IMR-90 (cell line): ENCODE data around the gene ANKFN1. TPM values are rescaled to one million over a fixed set of nuclear protein-coding genes. Genes with fewer than 3 reads are reported as not detected.
A peak's percentile ranks its signal among the peaks of the same experiment; 100 is the strongest.

Source experiments
- ATAC-seq: fragments of 200-7000 bp; cut with Tn5 transposase; 2 replicates; pipeline ENCODE4 v1.9.1; 2020; ENCODE audit warnings: low read depth, mild to moderate bottlenecking, moderate library complexity
- BruUV-seq: library from RNA; stranded (reverse); fragments of 400-500 nt; replicated peaks from 2 replicates; lab custom pipeline; 2021; lab: Mats Ljungman, UMichigan
- CTCF ChIA-PET: fragments of 300-600 bp; formaldehyde crosslinking; extraction: SDS; loops from one replicate; lab custom pipeline; 2021; ENCODE audit warnings: antibody characterized with exemption; lab: Yijun Ruan, JAX
- POLR2A ChIA-PET: fragments of 300-600 bp; sonication (Branson Sonifier 250); formaldehyde crosslinking; loops from one replicate; lab custom pipeline; 2022; ENCODE audit warnings: antibody characterized with exemption; ENCODE audit not compliant: unreplicated experiment; lab: Charles Lee
- DNase-seq: peaks from one replicate; pipeline ENCODE4 v3.0.0; 2013
- H2AFZ ChIP-seq: replicated peaks from 2 replicates; pipeline ENCODE3; 2013; ENCODE audit warnings: low read length, mild to moderate bottlenecking; ENCODE audit not compliant: poor library complexity
- H2AK5ac ChIP-seq: 2 replicates; pipeline ENCODE4 v1.6.1; 2013; ENCODE audit warnings: low read depth, low read length, inconsistent platforms
- H2AK9ac ChIP-seq: replicated peaks from 2 replicates; pipeline ENCODE3; 2013; ENCODE audit warnings: mild to moderate bottlenecking, low read depth, low read length, moderate library complexity; ENCODE audit not compliant: poor library complexity
- H2BK120ac ChIP-seq: 2 replicates; pipeline ENCODE4 v1.6.1; 2013; ENCODE audit warnings: low read depth, low read length, inconsistent platforms
- H2BK15ac ChIP-seq: 3 replicates; pipeline ENCODE4 v1.6.1; 2013; ENCODE audit warnings: low read depth, low read length, inconsistent platforms
- H2BK20ac ChIP-seq: 2 replicates; pipeline ENCODE4 v1.6.1; 2013; ENCODE audit warnings: low read depth, mild to moderate bottlenecking, inconsistent platforms, low read length, moderate library complexity
- H2BK5ac ChIP-seq: 2 replicates; pipeline ENCODE4 v1.6.1; 2013; ENCODE audit warnings: mild to moderate bottlenecking, low read depth, low read length, inconsistent platforms; ENCODE audit not compliant: poor library complexity, severe bottlenecking
- H3K14ac ChIP-seq: replicated peaks from 2 replicates; pipeline ENCODE4 v1.6.1; 2013; ENCODE audit warnings: low read depth, low read length, inconsistent platforms
- H3K18ac ChIP-seq: 2 replicates; pipeline ENCODE4 v1.6.1; 2013; ENCODE audit warnings: low read depth, low read length, control low read depth
- H3K23ac ChIP-seq: 2 replicates; pipeline ENCODE4 v1.6.1; 2013; ENCODE audit warnings: low read depth, low read length, inconsistent platforms
- H3K27ac ChIP-seq: 2 replicates; pipeline ENCODE4 v1.5.1; 2013; ENCODE audit warnings: mild to moderate bottlenecking, control low read depth, low read length; ENCODE audit not compliant: insufficient read depth
- H3K27me3 ChIP-seq: 2 replicates; pipeline ENCODE4 v1.6.1; 2013; ENCODE audit warnings: low read length; ENCODE audit not compliant: control insufficient read depth, insufficient read depth
- H3K36me3 ChIP-seq: 2 replicates; pipeline ENCODE4 v1.6.1; 2013; ENCODE audit warnings: low read length, mixed read lengths; ENCODE audit not compliant: control insufficient read depth, insufficient read depth
- H3K4ac ChIP-seq: 2 replicates; pipeline ENCODE4 v1.6.1; 2013; ENCODE audit warnings: low read depth, low read length, inconsistent platforms
- H3K4me1 ChIP-seq: 2 replicates; pipeline ENCODE4 v1.6.1; 2013; ENCODE audit warnings: low read length, mixed read lengths; ENCODE audit not compliant: control insufficient read depth, insufficient read depth
- H3K4me2 ChIP-seq: 2 replicates; pipeline ENCODE4 v1.6.1; 2013; ENCODE audit warnings: low read depth, mild to moderate bottlenecking, control low read depth, low read length, moderate library complexity
- H3K4me3 ChIP-seq: 2 replicates; pipeline ENCODE4 v1.5.1; 2013; ENCODE audit warnings: low read depth, mild to moderate bottlenecking, control low read depth, low read length, moderate library complexity; ENCODE audit not compliant: insufficient read depth
- H3K56ac ChIP-seq: 2 replicates; pipeline ENCODE4 v1.6.1; 2013; ENCODE audit warnings: low read length, inconsistent platforms; ENCODE audit not compliant: insufficient read depth; ENCODE audit errors: extremely low read depth
- H3K79me1 ChIP-seq, 2 experiments: 2 replicates each; pipeline ENCODE4 v1.6.1; 2013; ENCODE audit warnings: low read length in 2 of 2, inconsistent platforms in 1 of 2, low read depth in 1 of 2
- H3K9ac ChIP-seq: 2 replicates; pipeline ENCODE4 v1.6.1; 2013; ENCODE audit warnings: low read depth, low read length, control low read depth
- H3K9me1 ChIP-seq: 2 replicates; pipeline ENCODE4 v1.6.1; 2013; ENCODE audit warnings: low read length, inconsistent platforms; ENCODE audit not compliant: insufficient read depth
- H3K9me3 ChIP-seq: 2 replicates; pipeline ENCODE4 v1.6.1; 2013; ENCODE audit warnings: low read length; ENCODE audit not compliant: control insufficient read depth, insufficient read depth
- H4K20me1 ChIP-seq: 2 replicates; pipeline ENCODE4 v1.6.1; 2013; ENCODE audit warnings: low read length, inconsistent platforms; ENCODE audit not compliant: insufficient read depth
- H4K5ac ChIP-seq: 2 replicates; pipeline ENCODE4 v1.6.1; 2013; ENCODE audit warnings: mild to moderate bottlenecking, low read depth, low read length, control low read depth
- H4K8ac ChIP-seq, 2 experiments: 2 replicates each; pipeline ENCODE4 v1.6.1; 2013; ENCODE audit warnings: low read depth in 2 of 2, low read length in 2 of 2, control low read depth in 1 of 2, inconsistent platforms in 1 of 2
- H4K91ac ChIP-seq: 2 replicates; pipeline ENCODE4 v1.6.1; 2013; ENCODE audit warnings: low read depth, low read length, inconsistent platforms; ENCODE audit not compliant: insufficient read depth
- BHLHE40 ChIP-seq: fragments of 150-350 bp; IDR thresholded peaks from 2 replicates; pipeline ENCODE4 v1.6.1; 2016; ENCODE audit warnings: mild to moderate bottlenecking, low read depth, low read length
- CEBPB ChIP-seq: IDR thresholded peaks from 2 replicates; pipeline ENCODE4 v1.6.1; 2012; ENCODE audit warnings: low read depth, low read length, improper control_type of control experiment
- FOS ChIP-seq: fragments of 150-350 bp; IDR thresholded peaks from 2 replicates; pipeline ENCODE4 v1.6.1; 2016; ENCODE audit warnings: low read depth, low read length
- MAFK ChIP-seq: IDR thresholded peaks from 2 replicates; pipeline ENCODE4 v1.6.1; 2012; ENCODE audit warnings: low read depth, low read length, improper control_type of control experiment
- MAZ ChIP-seq: IDR thresholded peaks from 2 replicates; pipeline ENCODE4 v1.6.1; 2012; ENCODE audit warnings: low read depth, mild to moderate bottlenecking, low read length, improper control_type of control experiment, moderate library complexity, borderline replicate concordance
- MXI1 ChIP-seq: IDR thresholded peaks from 2 replicates; pipeline ENCODE4 v1.6.1; 2012; ENCODE audit warnings: low read depth, mild to moderate bottlenecking, low read length, moderate library complexity, borderline replicate concordance
- NFE2L2 ChIP-seq: fragments of 150-350 bp; IDR thresholded peaks from 2 replicates; pipeline ENCODE4 v1.6.1; 2016; ENCODE audit warnings: low read depth, mild to moderate bottlenecking, low read length
- POLR2A ChIP-seq: IDR thresholded peaks from 2 replicates; pipeline ENCODE4 v1.6.1; 2012; ENCODE audit warnings: mild to moderate bottlenecking, low read depth, low read length
- RAD21 ChIP-seq: IDR thresholded peaks from 2 replicates; pipeline ENCODE4 v1.6.1; 2012; ENCODE audit warnings: low read length, improper control_type of control experiment
- RCOR1 ChIP-seq: IDR thresholded peaks from 2 replicates; pipeline ENCODE4 v1.6.1; 2012; ENCODE audit warnings: mild to moderate bottlenecking, low read length, improper control_type of control experiment; ENCODE audit not compliant: insufficient replicate concordance
- RFX5 ChIP-seq: IDR thresholded peaks from 2 replicates; pipeline ENCODE4 v1.8.0; 2012; ENCODE audit warnings: low read depth, mild to moderate bottlenecking, low read length, moderate library complexity
- SMC3 ChIP-seq: fragments of 150-350 bp; IDR thresholded peaks from 2 replicates; pipeline ENCODE4 v1.6.1; 2016; ENCODE audit warnings: low read depth, mild to moderate bottlenecking, antibody characterized with exemption, low read length, moderate library complexity
- WGBS, 2 experiments: methylation state at CpG; one replicate each; pipeline versions ENCODE4 v1.1.5 to v1.1.7; 2013; ENCODE audit warnings: missing lambda C conversion rate in 2 of 2; ENCODE audit not compliant: insufficient read length in 1 of 2; ENCODE audit errors: extremely low coverage in 2 of 2; 5-methylcytosine and 5-hydroxymethylcytosine counted together
- dilution Hi-C: fragments of 300-500 bp; cut with HindIII; formaldehyde crosslinking; loops from one replicate; pipeline ENCODE4 v1.14.3; 2018; ENCODE audit warnings: low sequenced_read_pairs; ENCODE audit not compliant: unreplicated experiment
- in situ Hi-C: fragments of 300-500 bp; cut with MboI; formaldehyde crosslinking; loops from 3 replicates; pipeline ENCODE4 v1.14.3; 2019; ENCODE audit warnings: low sequenced_read_pairs, inconsistent platforms, mixed read lengths
- intact Hi-C: fragments of 100-400 bp; cut with micrococcal nuclease; formaldehyde crosslinking; loops from 2 replicates; pipeline ENCODE4 v1.10.0; 2022
- polyA plus RNA-seq, 3 experiments: library from polyadenylated mRNA; depleted of rRNA; stranded (reverse); fragments of >200 nt; gene quantifications; 2 replicates each; pipeline ENCODE4 v1.2.3, GENCODE V29; 2012; ENCODE audit warnings: low replicate concordance in 1 of 3
- total RNA-seq: library from RNA; depleted of rRNA; stranded (reverse); fragments of >200 nt; gene quantifications from 2 replicates; pipeline ENCODE4 v1.2.3, GENCODE V29; 2012
- TF ChIP-seq, protein P1 (sequence below): fragments of 150-350 bp; IDR thresholded peaks from 2 replicates; pipeline ENCODE4 v1.6.1; 2016; ENCODE audit warnings: low read depth, mild to moderate bottlenecking, low read length, moderate library complexity, borderline replicate concordance
- TF ChIP-seq, protein P2 (sequence below): fragments of 150-350 bp; IDR thresholded peaks from 2 replicates; pipeline ENCODE4 v1.6.1; 2017; ENCODE audit warnings: mild to moderate bottlenecking, antibody characterized with exemption, low read length, low read depth

ANKFN1 gene
- total and polyA plus RNA-seq, 2 of the 4 experiments (the other 2 are of a cell fraction) = not detected

DNA sequence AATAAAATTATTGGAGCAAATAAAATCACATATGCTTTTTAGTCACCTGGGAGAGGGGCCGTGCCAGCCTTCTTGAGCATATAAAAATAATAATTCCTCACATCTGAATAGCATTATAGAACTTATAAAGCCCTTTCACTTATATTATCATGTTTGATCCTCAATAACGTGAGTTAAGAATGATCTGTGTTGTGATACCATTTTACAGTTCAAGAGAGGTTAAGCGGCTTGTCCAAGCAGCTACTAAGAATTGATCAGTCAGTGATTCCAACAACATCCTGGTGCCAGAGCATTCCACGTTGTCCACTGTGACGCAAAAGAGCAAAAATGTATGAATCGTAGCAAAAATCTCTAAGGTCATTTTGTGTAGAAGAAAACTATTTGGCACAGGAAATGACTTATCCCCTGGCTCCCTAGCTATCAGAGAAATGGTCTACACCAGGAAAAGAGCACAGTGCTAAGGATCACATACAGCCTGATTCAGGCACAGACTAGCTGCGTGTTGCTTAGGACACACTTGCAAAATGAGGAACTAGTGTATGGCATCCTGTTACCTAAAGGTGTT is 33.0 kb downstream of the ANKFN1 start:
- Histone ChIP-seq H3K4me3 (no peak overlapping the region), H3K18ac (peak overlapping the region; percentile 73), H2BK5ac (peak overlapping the region; percentile 93), H3K4me2 (peak overlapping the region; percentile 4; the same call in 1 of the 2 replicates), H3K14ac (peak overlapping the region; percentile 80; the same call in 1 of the 2 replicates), H2AFZ (peak overlapping the region; percentile 16), H3K9me3 (no peaks in the 10 kb centered on the region), H4K5ac (peak overlapping the region; percentile 61), H3K9me1 (0 out of 2 replicates have a peak, but pooled peaks cover 3% of the 10 kb centered on the region), H3K9ac (peak overlapping the region; percentile 22; the same call in 1 of the 2 replicates), H3K79me1 (peaks cover 0 to 4% of the 10 kb centered on the region in 2 experiments; a peak in 1 of 4 replicates), H3K23ac (peak overlapping the region; percentile 81), H2BK20ac (peak overlapping the region; percentile 99), H3K27me3 (no peaks in the 10 kb centered on the region), H4K91ac (peak overlapping the region; percentile 74), H2BK15ac (no peak overlapping the region), H2AK9ac (no peak overlapping the region), H3K4ac (peak overlapping the region; percentile 97), H2AK5ac (no peak overlapping the region), H3K36me3 (no peaks in the 10 kb centered on the region), H4K8ac (peak overlapping the region in 1 of 2 experiments; percentile 97; a peak in 2 of 4 replicates), H3K56ac (peak overlapping the region; percentile 86), H3K27ac (peak overlapping the region; percentile 80), H4K20me1 (no peaks in the 10 kb centered on the region), H2BK120ac (peak overlapping the region; percentile 96), H3K4me1 (peaks cover 4% of the 10 kb centered on the region; the same call in 1 of the 2 replicates)
- ATAC-seq (peak; percentile 92), DNase-seq (peak; percentile 94)
- 20% methylated on average over 1 of the region's 7 CpGs; no CpG with 5 or more reads in 1 of the 2 experiments for WGBS, 2 experiments
- intact Hi-C loops = loop anchor here (2.0 kb wide), 1 partner anchor 22 kb away; no protein-coding TSS in a partner anchor
- no TSS peak for BruUV-seq
- dilution Hi-C loops = no loop called here
- POLR2A ChIA-PET = interaction anchor here (0.5 to 0.6 kb wide), 2 partner anchors 108 to 204 kb away, joined by 3 read pairs; no protein-coding TSS in a partner anchor
- CTCF ChIA-PET = interaction anchor here (0.6 to 1.1 kb wide), 3 partner anchors 12 to 133 kb away, joined by 3 to 6 read pairs (median 4); no protein-coding TSS in a partner anchor
- in situ Hi-C loops = no loop called here
- TF ChIP-seq RFX5 (no peak), MXI1 (no peak), NFE2L2 (no peak), MAFK (0 out of 2 replicates have a peak, but pooled peaks have one; percentile 28), CEBPB (no peak; the same call in 1 of the 2 replicates), FOS (0 out of 2 replicates have a peak, but pooled peaks have one; percentile 15), POLR2A (peak; percentile 27; the same call in 1 of the 2 replicates), RCOR1 (no peak), BHLHE40 (no peak), SMC3 (no peak), RAD21 (no peak), MAZ (no peak)
- TF ChIP-seq, protein P1, sequence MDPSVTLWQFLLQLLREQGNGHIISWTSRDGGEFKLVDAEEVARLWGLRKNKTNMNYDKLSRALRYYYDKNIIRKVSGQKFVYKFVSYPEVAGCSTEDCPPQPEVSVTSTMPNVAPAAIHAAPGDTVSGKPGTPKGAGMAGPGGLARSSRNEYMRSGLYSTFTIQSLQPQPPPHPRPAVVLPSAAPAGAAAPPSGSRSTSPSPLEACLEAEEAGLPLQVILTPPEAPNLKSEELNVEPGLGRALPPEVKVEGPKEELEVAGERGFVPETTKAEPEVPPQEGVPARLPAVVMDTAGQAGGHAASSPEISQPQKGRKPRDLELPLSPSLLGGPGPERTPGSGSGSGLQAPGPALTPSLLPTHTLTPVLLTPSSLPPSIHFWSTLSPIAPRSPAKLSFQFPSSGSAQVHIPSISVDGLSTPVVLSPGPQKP = no peak
- TF ChIP-seq, protein P2, sequence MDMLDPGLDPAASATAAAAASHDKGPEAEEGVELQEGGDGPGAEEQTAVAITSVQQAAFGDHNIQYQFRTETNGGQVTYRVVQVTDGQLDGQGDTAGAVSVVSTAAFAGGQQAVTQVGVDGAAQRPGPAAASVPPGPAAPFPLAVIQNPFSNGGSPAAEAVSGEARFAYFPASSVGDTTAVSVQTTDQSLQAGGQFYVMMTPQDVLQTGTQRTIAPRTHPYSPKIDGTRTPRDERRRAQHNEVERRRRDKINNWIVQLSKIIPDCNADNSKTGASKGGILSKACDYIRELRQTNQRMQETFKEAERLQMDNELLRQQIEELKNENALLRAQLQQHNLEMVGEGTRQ = no peak
